Dermis blood vessel endothelial cell (primary cell): Measurements from ENCODE around the gene DNAH1. TPM values are rescaled to one million over a fixed set of nuclear protein-coding genes. Genes with fewer than 3 reads are reported as not detected.
A peak's percentile ranks its signal among the peaks of the same experiment; 100 is the strongest.

ENCODE experiments used
- DNase-seq: peaks from one replicate; pipeline ENCODE4 v3.0.0; 2010
- total RNA-seq: library from RNA; depleted of rRNA; stranded (reverse); fragments of >200 nt; gene quantifications from 2 replicates; pipeline ENCODE4 v1.2.3, GENCODE V29; 2014

The DNAH1 gene
- total RNA-seq, 1 donor from 2014 or later = 5.6 TPM

GRCh38 chr3:52436500-52437149 is 120.5 kb downstream of the DNAH1 start:
- DNase-seq = peak; percentile 28

- DNase-seq = no peak
These were observed 121.4 kb downstream of the DNAH1 start for GRCh38 chr3:52437326-52438103.

- no peak for DNase-seq
These were observed 121.9 kb downstream of the DNAH1 start for GRCh38 chr3:52438104-52438376.

- DNase-seq = no peak
These were observed 122.7 kb downstream of the DNAH1 start for GRCh38 chr3:52438579-52439425.

- no peak for DNase-seq
These were observed 123.5 kb downstream of the DNAH1 start for GRCh38 chr3:52439426-52440248.

- no peak for DNase-seq
These were observed 124.1 kb downstream of the DNAH1 start for GRCh38 chr3:52440249-52440551.

GRCh38 chr3:52440671-52441070 is 124.6 kb downstream of the DNAH1 start:
- no peak for DNase-seq

GRCh38 chr3:52441091-52441771 is 125.1 kb downstream of the DNAH1 start:
- DNase-seq = no peak

- no peak for DNase-seq
These were observed 125.7 kb downstream of the DNAH1 start for GRCh38 chr3:52441772-52442332.

- DNase-seq = no peak
These were observed 126.5 kb downstream of the DNAH1 start for GRCh38 chr3:52442409-52443267.

- no peak for DNase-seq
These were observed 127.1 kb downstream of the DNAH1 start for GRCh38 chr3:52443268-52443610.

- no peak for DNase-seq
These were observed 127.9 kb downstream of the DNAH1 start for GRCh38 chr3:52443791-52444687.

GRCh38 chr3:52444860-52445793 is 129.0 kb downstream of the DNAH1 start, which contains the start of gene SEMA3G:
TSS of gene SEMA3G (minus strand) at chr3:52445103. CDS start at chr3:52445027, 76 bp downstream.
- peak; percentile 88 for DNase-seq

GRCh38 chr3:52446042-52446441 is 129.9 kb downstream of the DNAH1 start:
- DNase-seq = no peak

GRCh38 chr3:52446631-52447511 is 130.8 kb downstream of the DNAH1 start:
- DNase-seq = peak; percentile 82

GRCh38 chr3:52447512-52448355 is 131.6 kb downstream of the DNAH1 start:
- no peak for DNase-seq
